H1 (cell line): ENCODE results near the gene ARID4A. TPM values are rescaled to one million over a fixed set of nuclear protein-coding genes. Genes with fewer than 3 reads are reported as not detected.

Source experiments
- BACH1 ChIP-seq: IDR thresholded peaks from 2 replicates; pipeline ENCODE4 v1.6.1; 2012; ENCODE audit warnings: low read length, improper control_type of control experiment
- HDAC2 ChIP-seq, 2 experiments: fragments of 300-600 bp in 1 of 2; sonication (generic) in 1 of 2; IDR thresholded peaks; 2 replicates each; pipeline ENCODE4 v1.6.1; 2011 to 2012; ENCODE audit warnings: low read depth in 2 of 2, low read length in 2 of 2, mild to moderate bottlenecking in 2 of 2, moderate library complexity in 2 of 2, borderline replicate concordance in 1 of 2, inconsistent platforms in 1 of 2
- MAFK ChIP-seq: IDR thresholded peaks from 2 replicates; pipeline ENCODE4 v1.6.1; 2012; ENCODE audit warnings: low read depth, mild to moderate bottlenecking, improper control_type of control experiment, low read length
- SAP30 ChIP-seq: fragments of 300-600 bp; sonication (generic); IDR thresholded peaks from 2 replicates; pipeline ENCODE4 v1.7.1; 2012; ENCODE audit warnings: low read length, moderate library complexity, mild to moderate bottlenecking, inconsistent platforms; ENCODE audit not compliant: insufficient read depth, insufficient replicate concordance
- SIN3A ChIP-seq, 2 experiments: IDR thresholded peaks in 1 of 2; conservative IDR thresholded peaks in 1 of 2; 2 replicates each; pipeline ENCODE4 v1.6.1; 2011 to 2012; ENCODE audit warnings: low read length in 2 of 2, improper control_type of control experiment in 1 of 2, low read depth in 1 of 2, mild to moderate bottlenecking in 1 of 2
- SIX5 ChIP-seq: IDR thresholded peaks from 2 replicates; pipeline ENCODE4 v1.6.1; 2011; ENCODE audit warnings: mild to moderate bottlenecking, low read depth, low read length
- TBP ChIP-seq: IDR thresholded peaks from 2 replicates; pipeline ENCODE4 v1.6.1; 2011; ENCODE audit warnings: low read depth, low read length, improper control_type of control experiment
- polyA plus RNA-seq, 7 experiments: library from polyadenylated mRNA; depleted of rRNA in 3 of 7; stranded (reverse) in 5 of 7; unstranded in 2 of 7; fragments of >200 nt in 5 of 7; fragments of 200-250 nt in 2 of 7; gene quantifications; 1 replicate in 5 of 7; 2 replicates in 1 of 7; 4 replicates in 1 of 7; pipeline versions ENCODE4 v1.2.1 to v1.2.3, GENCODE V29; 2011 to 2013; ENCODE audit warnings: missing spikeins in 2 of 7, mixed read lengths in 2 of 7
- total RNA-seq: library from RNA; stranded (reverse); fragmentation: NEBNext Ultra II Directional; extraction: Animal tissue kit (Norgen Biotek cat#: 25700); gene quantifications from 2 replicates; pipeline ENCODE4 v1.2.1, GENCODE V29; 2021
- TF ChIP-seq, protein P1 (sequence below): fragments of 300-600 bp; sonication (generic); IDR thresholded peaks from 2 replicates; pipeline ENCODE4 v1.7.1; 2012; ENCODE audit warnings: low read length, moderate library complexity, mild to moderate bottlenecking, inconsistent platforms; ENCODE audit not compliant: insufficient replicate concordance

Gene ARID4A
- total and polyA plus RNA-seq, 2 of the 8 experiments (the other 6 are each of a cell fraction or from before 2014, with no cell fraction given), result 2.1 to 14.6 TPM

DNA sequence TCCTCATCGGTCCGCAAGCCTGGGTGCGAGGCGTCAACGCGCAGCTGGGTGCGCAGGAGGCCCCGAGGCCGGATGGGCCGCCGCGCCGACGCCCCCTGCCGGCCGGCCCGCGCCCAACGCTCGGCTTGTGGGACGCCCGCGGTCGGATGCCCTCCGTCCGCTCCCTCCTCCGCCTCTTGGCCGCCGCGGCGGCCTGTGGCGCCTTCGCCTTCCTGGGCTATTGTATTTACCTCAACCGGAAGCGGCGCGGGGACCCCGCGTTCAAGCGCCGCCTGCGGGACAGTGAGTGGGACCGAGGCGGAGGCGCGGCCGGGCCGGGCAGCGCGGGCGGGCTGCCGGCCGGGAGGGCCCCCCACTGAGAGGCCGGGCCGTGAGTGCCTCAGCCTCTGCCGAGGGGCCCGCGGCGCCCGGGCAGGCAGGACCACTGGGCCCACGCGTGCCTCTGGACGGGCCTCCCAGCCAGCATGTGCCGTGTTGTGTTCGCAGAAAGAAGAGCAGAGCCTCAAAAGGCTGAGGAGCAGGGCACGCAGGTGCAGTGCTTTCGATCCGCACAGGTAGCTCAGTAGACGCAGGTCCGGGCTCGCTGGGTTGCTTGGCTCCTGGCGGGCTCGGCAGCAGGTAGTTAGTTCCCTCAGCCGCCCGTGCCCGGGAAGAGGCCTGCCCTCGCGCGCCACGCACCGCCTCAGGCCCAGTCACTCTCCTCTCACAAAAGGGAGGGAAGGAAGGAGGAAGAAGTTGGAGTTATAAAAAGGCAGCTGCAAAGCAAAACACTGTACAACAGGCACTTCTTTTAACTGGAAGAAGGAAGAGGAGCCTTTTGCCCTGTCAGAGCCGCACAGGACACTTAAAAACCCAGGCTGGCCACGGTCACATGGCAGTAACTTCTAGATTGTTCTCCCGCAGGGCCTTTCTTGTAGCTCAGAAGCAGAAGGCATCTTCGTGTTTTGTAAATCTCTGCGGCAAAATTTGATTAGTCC is 97.7 kb downstream of the ARID4A start, which contains the start of gene TOMM20L (continued):
- TF ChIP-seq, protein P1, sequence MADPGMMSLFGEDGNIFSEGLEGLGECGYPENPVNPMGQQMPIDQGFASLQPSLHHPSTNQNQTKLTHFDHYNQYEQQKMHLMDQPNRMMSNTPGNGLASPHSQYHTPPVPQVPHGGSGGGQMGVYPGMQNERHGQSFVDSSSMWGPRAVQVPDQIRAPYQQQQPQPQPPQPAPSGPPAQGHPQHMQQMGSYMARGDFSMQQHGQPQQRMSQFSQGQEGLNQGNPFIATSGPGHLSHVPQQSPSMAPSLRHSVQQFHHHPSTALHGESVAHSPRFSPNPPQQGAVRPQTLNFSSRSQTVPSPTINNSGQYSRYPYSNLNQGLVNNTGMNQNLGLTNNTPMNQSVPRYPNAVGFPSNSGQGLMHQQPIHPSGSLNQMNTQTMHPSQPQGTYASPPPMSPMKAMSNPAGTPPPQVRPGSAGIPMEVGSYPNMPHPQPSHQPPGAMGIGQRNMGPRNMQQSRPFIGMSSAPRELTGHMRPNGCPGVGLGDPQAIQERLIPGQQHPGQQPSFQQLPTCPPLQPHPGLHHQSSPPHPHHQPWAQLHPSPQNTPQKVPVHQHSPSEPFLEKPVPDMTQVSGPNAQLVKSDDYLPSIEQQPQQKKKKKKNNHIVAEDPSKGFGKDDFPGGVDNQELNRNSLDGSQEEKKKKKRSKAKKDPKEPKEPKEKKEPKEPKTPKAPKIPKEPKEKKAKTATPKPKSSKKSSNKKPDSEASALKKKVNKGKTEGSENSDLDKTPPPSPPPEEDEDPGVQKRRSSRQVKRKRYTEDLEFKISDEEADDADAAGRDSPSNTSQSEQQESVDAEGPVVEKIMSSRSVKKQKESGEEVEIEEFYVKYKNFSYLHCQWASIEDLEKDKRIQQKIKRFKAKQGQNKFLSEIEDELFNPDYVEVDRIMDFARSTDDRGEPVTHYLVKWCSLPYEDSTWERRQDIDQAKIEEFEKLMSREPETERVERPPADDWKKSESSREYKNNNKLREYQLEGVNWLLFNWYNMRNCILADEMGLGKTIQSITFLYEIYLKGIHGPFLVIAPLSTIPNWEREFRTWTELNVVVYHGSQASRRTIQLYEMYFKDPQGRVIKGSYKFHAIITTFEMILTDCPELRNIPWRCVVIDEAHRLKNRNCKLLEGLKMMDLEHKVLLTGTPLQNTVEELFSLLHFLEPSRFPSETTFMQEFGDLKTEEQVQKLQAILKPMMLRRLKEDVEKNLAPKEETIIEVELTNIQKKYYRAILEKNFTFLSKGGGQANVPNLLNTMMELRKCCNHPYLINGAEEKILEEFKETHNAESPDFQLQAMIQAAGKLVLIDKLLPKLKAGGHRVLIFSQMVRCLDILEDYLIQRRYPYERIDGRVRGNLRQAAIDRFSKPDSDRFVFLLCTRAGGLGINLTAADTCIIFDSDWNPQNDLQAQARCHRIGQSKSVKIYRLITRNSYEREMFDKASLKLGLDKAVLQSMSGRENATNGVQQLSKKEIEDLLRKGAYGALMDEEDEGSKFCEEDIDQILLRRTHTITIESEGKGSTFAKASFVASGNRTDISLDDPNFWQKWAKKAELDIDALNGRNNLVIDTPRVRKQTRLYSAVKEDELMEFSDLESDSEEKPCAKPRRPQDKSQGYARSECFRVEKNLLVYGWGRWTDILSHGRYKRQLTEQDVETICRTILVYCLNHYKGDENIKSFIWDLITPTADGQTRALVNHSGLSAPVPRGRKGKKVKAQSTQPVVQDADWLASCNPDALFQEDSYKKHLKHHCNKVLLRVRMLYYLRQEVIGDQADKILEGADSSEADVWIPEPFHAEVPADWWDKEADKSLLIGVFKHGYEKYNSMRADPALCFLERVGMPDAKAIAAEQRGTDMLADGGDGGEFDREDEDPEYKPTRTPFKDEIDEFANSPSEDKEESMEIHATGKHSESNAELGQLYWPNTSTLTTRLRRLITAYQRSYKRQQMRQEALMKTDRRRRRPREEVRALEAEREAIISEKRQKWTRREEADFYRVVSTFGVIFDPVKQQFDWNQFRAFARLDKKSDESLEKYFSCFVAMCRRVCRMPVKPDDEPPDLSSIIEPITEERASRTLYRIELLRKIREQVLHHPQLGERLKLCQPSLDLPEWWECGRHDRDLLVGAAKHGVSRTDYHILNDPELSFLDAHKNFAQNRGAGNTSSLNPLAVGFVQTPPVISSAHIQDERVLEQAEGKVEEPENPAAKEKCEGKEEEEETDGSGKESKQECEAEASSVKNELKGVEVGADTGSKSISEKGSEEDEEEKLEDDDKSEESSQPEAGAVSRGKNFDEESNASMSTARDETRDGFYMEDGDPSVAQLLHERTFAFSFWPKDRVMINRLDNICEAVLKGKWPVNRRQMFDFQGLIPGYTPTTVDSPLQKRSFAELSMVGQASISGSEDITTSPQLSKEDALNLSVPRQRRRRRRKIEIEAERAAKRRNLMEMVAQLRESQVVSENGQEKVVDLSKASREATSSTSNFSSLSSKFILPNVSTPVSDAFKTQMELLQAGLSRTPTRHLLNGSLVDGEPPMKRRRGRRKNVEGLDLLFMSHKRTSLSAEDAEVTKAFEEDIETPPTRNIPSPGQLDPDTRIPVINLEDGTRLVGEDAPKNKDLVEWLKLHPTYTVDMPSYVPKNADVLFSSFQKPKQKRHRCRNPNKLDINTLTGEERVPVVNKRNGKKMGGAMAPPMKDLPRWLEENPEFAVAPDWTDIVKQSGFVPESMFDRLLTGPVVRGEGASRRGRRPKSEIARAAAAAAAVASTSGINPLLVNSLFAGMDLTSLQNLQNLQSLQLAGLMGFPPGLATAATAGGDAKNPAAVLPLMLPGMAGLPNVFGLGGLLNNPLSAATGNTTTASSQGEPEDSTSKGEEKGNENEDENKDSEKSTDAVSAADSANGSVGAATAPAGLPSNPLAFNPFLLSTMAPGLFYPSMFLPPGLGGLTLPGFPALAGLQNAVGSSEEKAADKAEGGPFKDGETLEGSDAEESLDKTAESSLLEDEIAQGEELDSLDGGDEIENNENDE, result no peak
- no peak for TF ChIP-seq BACH1
- 0 out of 4 replicates have a peak, but pooled peaks of 1 of the 2 experiments have one; percentile 24 for TF ChIP-seq SIN3A (conservative IDR thresholded peaks at IDR 0.05 in 1 of 2, IDR thresholded peaks at IDR 0.05 in 1 of 2; ENCODE audit: low read depth in 1 of 2, low read length in 2 of 2)
- TF ChIP-seq HDAC2 (IDR thresholded peaks at IDR 0.05; ENCODE audit: borderline replicate concordance in 1 of 2, low read depth in 2 of 2, low read length in 2 of 2), result no peak
- no peak for TF ChIP-seq TBP
- TF ChIP-seq MAFK, result no peak
- no peak for TF ChIP-seq SAP30
- no peak for TF ChIP-seq SIX5
